Measurements from ENCODE around the gene SFN.

SFN gene

GRCh38 chr1:26838474-26839338 lies 24.2 kb upstream of the SFN start:
- Histone ChIP-seq H3K9me3 (ENCODE audit: insufficient read depth, low read length, severe bottlenecking) (no peaks in the 10 kb centered on the region), H3K79me2 (ENCODE audit: insufficient read depth, low read length) (0 out of 2 replicates have a peak, but pooled peaks cover 4% of the 10 kb centered on the region), H3K4me3 (ENCODE audit: low read depth in 1 of 2, low read length in 2 of 2) (no peak overlapping the region), H3K27me3 (ENCODE audit: insufficient read depth, low read length, poor library complexity) (no peaks in the 10 kb centered on the region), H3K36me3 (ENCODE audit: insufficient read depth, low read length) (peaks cover 74% of the 10 kb centered on the region), H4K20me1 (ENCODE audit: insufficient read depth, low read length) (no peaks in the 10 kb centered on the region), H3K4me2 (ENCODE audit: insufficient read depth, low read length) (no peak overlapping the region), H2AFZ (ENCODE audit: low read depth, low read length) (no peak overlapping the region), H3K4me1 (ENCODE audit: insufficient read depth, low read length) (no peaks in the 10 kb centered on the region), H3K9ac (ENCODE audit: low read depth, low read length) (no peak overlapping the region), H3K27ac (ENCODE audit: low read length) (no peak overlapping the region)
- no peak for ATAC-seq (ENCODE audit: insufficient read depth, low read depth)
- no peak for DNase-seq
- no peak for TF ChIP-seq CTCF (IDR thresholded peaks at IDR 0.05; ENCODE audit: borderline replicate concordance, extremely low read depth, low read length, poor library complexity, severe bottlenecking)
- TF ChIP-seq EZH2 (IDR thresholded peaks at IDR 0.05; ENCODE audit: borderline replicate concordance, low read depth, low read length, severe bottlenecking) = no peak

GRCh38 chr1:26839339-26839722 lies 23.6 kb upstream of the SFN start:
- Histone ChIP-seq H3K9ac (ENCODE audit: low read depth, low read length) (no peak overlapping the region), H3K4me1 (ENCODE audit: insufficient read depth, low read length) (no peaks in the 10 kb centered on the region), H2AFZ (ENCODE audit: low read depth, low read length) (no peak overlapping the region), H3K4me3 (ENCODE audit: low read depth in 1 of 2, low read length in 2 of 2) (no peak overlapping the region), H3K36me3 (ENCODE audit: insufficient read depth, low read length) (peaks cover 71% of the 10 kb centered on the region), H3K79me2 (ENCODE audit: insufficient read depth, low read length) (0 out of 2 replicates have a peak, but pooled peaks cover 4% of the 10 kb centered on the region), H3K27me3 (ENCODE audit: insufficient read depth, low read length, poor library complexity) (no peaks in the 10 kb centered on the region), H3K4me2 (ENCODE audit: insufficient read depth, low read length) (no peak overlapping the region), H3K27ac (ENCODE audit: low read length) (no peak overlapping the region), H4K20me1 (ENCODE audit: insufficient read depth, low read length) (no peaks in the 10 kb centered on the region), H3K9me3 (ENCODE audit: insufficient read depth, low read length, severe bottlenecking) (no peaks in the 10 kb centered on the region)
- DNase-seq (no peak), ATAC-seq (ENCODE audit: insufficient read depth, low read depth) (no peak)
- no peak for TF ChIP-seq EZH2 (IDR thresholded peaks at IDR 0.05; ENCODE audit: borderline replicate concordance, low read depth, low read length, severe bottlenecking)
- no peak for TF ChIP-seq CTCF (IDR thresholded peaks at IDR 0.05; ENCODE audit: borderline replicate concordance, extremely low read depth, low read length, poor library complexity, severe bottlenecking)

GRCh38 chr1:26839779-26840178 lies 23.2 kb upstream of the SFN start:
- H3K9me3 ChIP-seq (ENCODE audit: insufficient read depth, low read length, severe bottlenecking) = no peaks in the 10 kb centered on the region
- H3K9ac ChIP-seq (ENCODE audit: low read depth, low read length) = no peak overlapping the region
- ATAC-seq (ENCODE audit: insufficient read depth, low read depth) = no peak

More at GRCh38 chr1:26839779-26840178, 23.2 kb upstream of the SFN start:
- Histone ChIP-seq H3K4me1 (ENCODE audit: insufficient read depth, low read length) (no peaks in the 10 kb centered on the region), H4K20me1 (ENCODE audit: insufficient read depth, low read length) (no peaks in the 10 kb centered on the region), H3K4me2 (ENCODE audit: insufficient read depth, low read length) (no peak overlapping the region), H3K27ac (ENCODE audit: low read length) (no peak overlapping the region), H3K4me3 (ENCODE audit: low read depth in 1 of 2, low read length in 2 of 2) (no peak overlapping the region), H3K79me2 (ENCODE audit: insufficient read depth, low read length) (0 out of 2 replicates have a peak, but pooled peaks cover 4% of the 10 kb centered on the region), H3K27me3 (ENCODE audit: insufficient read depth, low read length, poor library complexity) (no peaks in the 10 kb centered on the region), H2AFZ (ENCODE audit: low read depth, low read length) (no peak overlapping the region), H3K36me3 (ENCODE audit: insufficient read depth, low read length) (peaks cover 66% of the 10 kb centered on the region)
- no peak for TF ChIP-seq CTCF (IDR thresholded peaks at IDR 0.05; ENCODE audit: borderline replicate concordance, extremely low read depth, low read length, poor library complexity, severe bottlenecking)
- no peak for TF ChIP-seq EZH2 (IDR thresholded peaks at IDR 0.05; ENCODE audit: borderline replicate concordance, low read depth, low read length, severe bottlenecking)
- no peak for DNase-seq

All from DND-41 (cell line).